ENCODE results near the gene PPP1R10. TPM values are rescaled to one million over a fixed set of nuclear protein-coding genes. Genes with fewer than 3 reads are reported as not detected.

The PPP1R10 gene
- total and polyA plus RNA-seq, 2 of the 13 experiments (the other 11 are each of a cell fraction or from before 2014, with no cell fraction given), result 26.3 to 38.4 TPM

GRCh38 chr6:30554404-30554803 is 62.6 kb downstream of the PPP1R10 start (continued):
- TF ChIP-seq ZBTB40 (IDR thresholded peaks at IDR 0.05), result no peak
- TF ChIP-seq ZBTB40 (CRISPR knock-in tag; IDR thresholded peaks at IDR 0.05), result no peak
- no peak for TF ChIP-seq PHF20 (CRISPR knock-in tag; IDR thresholded peaks at IDR 0.05)
- TF ChIP-seq IRX3 (CRISPR knock-in tag; IDR thresholded peaks at IDR 0.05; ENCODE audit: borderline replicate concordance, low read depth), result no peak
- TF ChIP-seq ZNF280D (CRISPR knock-in tag; IDR thresholded peaks at IDR 0.05), result no peak
- TF ChIP-seq SSRP1 (CRISPR knock-in tag; IDR thresholded peaks at IDR 0.05), result no peak
- TF ChIP-seq CREM (IDR thresholded peaks at IDR 0.05), result no peak
- no peak for TF ChIP-seq CREM (CRISPR knock-in tag; IDR thresholded peaks at IDR 0.05)
- no peak for TF ChIP-seq ARNTL (CRISPR knock-in tag; IDR thresholded peaks at IDR 0.05)

MicroRNAs within 50 kb of the gene (microRNA counts, 767-probe panel; counts per million panel counts)
- not detected for microRNA hsa-miR-877-5p

Small RNAs within 50 kb of the gene (microRNA-seq; reads per million reads assigned to microRNA genes)
- gene MIR877, result 314 reads per million, percentile 81 among the genes with 10 or more reads in this experiment

Small RNAs within 50 kb of the gene (small RNA-seq; reads per million reads assigned to genes)
- 0.10 to 0.97 (median 0.65) reads per million in 3 experiments for gene MIR877 (ENCODE audit: insufficient read depth in 2 of 3, insufficient read length in 3 of 3, low read depth in 2 of 3, low replicate concordance in 1 of 3)

Other genes starting within 250 kb of the PPP1R10 start
- 21.2 and 45.2 TPM in 2 replicates for gene HLA-E, start 127.7 kb downstream of the PPP1R10 start, total RNA-seq (2016; rRNA removed; fragmentation: Illumina TruSeq; extraction: Trizol)
- 90.4 and 99.8 TPM in 2 replicates for gene HLA-E, start 127.7 kb downstream of the PPP1R10 start, polyA plus RNA-seq (2011; rRNA removed)
- 54.8 and 55.6 TPM in 2 replicates for gene GNL1, start 60.8 kb downstream of the PPP1R10 start, total RNA-seq (2016; rRNA removed; fragmentation: Illumina TruSeq; extraction: Trizol)
- gene GNL1, start 60.8 kb downstream of the PPP1R10 start, polyA plus RNA-seq (2011; rRNA removed), result 35.0 and 46.8 TPM in 2 replicates
- gene PRR3, start 59.9 kb downstream of the PPP1R10 start, total RNA-seq (2016; rRNA removed; fragmentation: Illumina TruSeq; extraction: Trizol), result 13.9 and 14.6 TPM in 2 replicates
- gene PRR3, start 59.9 kb downstream of the PPP1R10 start, polyA plus RNA-seq (2011; rRNA removed), result 20.6 and 21.2 TPM in 2 replicates
- 98.9 and 104 TPM in 2 replicates for gene ABCF1, start 45.8 kb downstream of the PPP1R10 start, total RNA-seq (2016; rRNA removed; fragmentation: Illumina TruSeq; extraction: Trizol)
- gene ABCF1, start 45.8 kb downstream of the PPP1R10 start, polyA plus RNA-seq (2011; rRNA removed), result 25.4 and 33.7 TPM in 2 replicates
- 125 and 143 TPM in 2 replicates for gene MRPS18B, start 597 bp upstream of the PPP1R10 start, total RNA-seq (2016; rRNA removed; fragmentation: Illumina TruSeq; extraction: Trizol)
- gene MRPS18B, start 597 bp upstream of the PPP1R10 start, polyA plus RNA-seq (2011; rRNA removed), result 120 and 131 TPM in 2 replicates
- gene ATAT1, start 9.6 kb upstream of the PPP1R10 start, total RNA-seq (2016; rRNA removed; fragmentation: Illumina TruSeq; extraction: Trizol), result 5.4 and 9.2 TPM in 2 replicates
- 23.4 and 23.6 TPM in 2 replicates for gene ATAT1, start 9.6 kb upstream of the PPP1R10 start, polyA plus RNA-seq (2011; rRNA removed)
- 9.2 and 12.0 TPM in 2 replicates for gene C6orf136, start 29.9 kb upstream of the PPP1R10 start, total RNA-seq (2016; rRNA removed; fragmentation: Illumina TruSeq; extraction: Trizol)
- 26.2 and 30.1 TPM in 2 replicates for gene C6orf136, start 29.9 kb upstream of the PPP1R10 start, polyA plus RNA-seq (2011; rRNA removed)
- gene DHX16, start 55.8 kb upstream of the PPP1R10 start, total RNA-seq (2016; rRNA removed; fragmentation: Illumina TruSeq; extraction: Trizol), result 48.2 and 58.5 TPM in 2 replicates
- gene DHX16, start 55.8 kb upstream of the PPP1R10 start, polyA plus RNA-seq (2011; rRNA removed), result 57.0 and 73.4 TPM in 2 replicates
- 3.1 and 4.9 TPM in 2 replicates for gene PPP1R18, start 69.4 kb upstream of the PPP1R10 start, total RNA-seq (2016; rRNA removed; fragmentation: Illumina TruSeq; extraction: Trizol)
- 9.2 and 10.5 TPM in 2 replicates for gene PPP1R18, start 69.4 kb upstream of the PPP1R10 start, polyA plus RNA-seq (2011; rRNA removed)
- gene NRM, start 73.7 kb upstream of the PPP1R10 start, total RNA-seq (2016; rRNA removed; fragmentation: Illumina TruSeq; extraction: Trizol), result 7.4 and 16.0 TPM in 2 replicates
- 12.5 TPM in 2 replicates for gene NRM, start 73.7 kb upstream of the PPP1R10 start, polyA plus RNA-seq (2011; rRNA removed)
- gene MDC1, start 100.0 kb upstream of the PPP1R10 start, total RNA-seq (2016; rRNA removed; fragmentation: Illumina TruSeq; extraction: Trizol), result 8.4 and 20.5 TPM in 2 replicates
- gene MDC1, start 100.0 kb upstream of the PPP1R10 start, polyA plus RNA-seq (2011; rRNA removed), result 11.7 and 14.0 TPM in 2 replicates
- gene TUBB, start 103.1 kb upstream of the PPP1R10 start, total RNA-seq (2016; rRNA removed; fragmentation: Illumina TruSeq; extraction: Trizol), result 911 and 1,275 TPM in 2 replicates
- 980 and 1,163 TPM in 2 replicates for gene TUBB, start 103.1 kb upstream of the PPP1R10 start, polyA plus RNA-seq (2011; rRNA removed)
- 77.8 and 82.3 TPM in 2 replicates for gene FLOT1, start 125.4 kb upstream of the PPP1R10 start, total RNA-seq (2016; rRNA removed; fragmentation: Illumina TruSeq; extraction: Trizol)
- gene FLOT1, start 125.4 kb upstream of the PPP1R10 start, polyA plus RNA-seq (2011; rRNA removed), result 130 and 150 TPM in 2 replicates
- 28.7 and 51.1 TPM in 2 replicates for gene IER3, start 127.3 kb upstream of the PPP1R10 start, total RNA-seq (2016; rRNA removed; fragmentation: Illumina TruSeq; extraction: Trizol)
- 131 and 151 TPM in 2 replicates for gene IER3, start 127.3 kb upstream of the PPP1R10 start, polyA plus RNA-seq (2011; rRNA removed)